HG02798 (cell line): ENCODE results near the gene SLC6A8.
"Not testable (repeated sequence)": the region's sequence is repeated elsewhere in the genome, so short reads cannot be mapped to it uniquely, and the experiment has no call there.

Experiments used
- ATAC-seq: cut with Tn5 transposase; IDR thresholded peaks from one replicate; pipeline ENCODE4 v1.9.1; 2021; ENCODE audit warnings: mild to moderate bottlenecking; ENCODE audit not compliant: unreplicated experiment, poor library complexity

The SLC6A8 gene

DNA sequence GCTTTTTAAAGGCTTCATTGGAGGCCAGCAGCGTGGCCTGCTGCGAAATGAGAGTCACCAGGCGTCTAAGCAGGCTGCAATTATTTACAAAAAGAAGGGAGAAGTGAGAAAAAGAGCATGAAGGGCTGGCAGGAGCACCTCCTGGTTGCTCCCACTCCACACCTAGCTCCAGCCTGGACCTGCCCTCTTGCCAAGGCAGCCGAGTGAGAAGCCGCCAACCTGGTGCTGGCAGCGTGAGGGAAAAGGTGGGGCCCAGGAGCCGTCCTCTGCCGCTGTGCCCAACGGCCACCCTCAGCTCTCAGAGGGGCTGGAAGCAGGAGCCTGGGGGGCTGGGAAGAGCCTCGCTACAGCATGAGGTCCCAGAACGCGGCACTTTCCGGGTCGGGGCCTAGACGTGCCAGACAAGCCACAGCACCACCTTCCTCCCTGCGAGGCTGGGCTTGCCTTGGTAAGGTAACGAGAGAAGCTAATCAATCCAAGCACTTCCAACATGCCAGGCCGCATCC lies 16.3 kb downstream of the SLC6A8 start:
- ATAC-seq = no peak

GRCh38 chrX:153704631-153705402 lies 17.1 kb downstream of the SLC6A8 start:
- not testable (repeated sequence) for ATAC-seq

GRCh38 chrX:153705403-153706060 lies 17.8 kb downstream of the SLC6A8 start:
- not testable (repeated sequence) for ATAC-seq

DNA sequence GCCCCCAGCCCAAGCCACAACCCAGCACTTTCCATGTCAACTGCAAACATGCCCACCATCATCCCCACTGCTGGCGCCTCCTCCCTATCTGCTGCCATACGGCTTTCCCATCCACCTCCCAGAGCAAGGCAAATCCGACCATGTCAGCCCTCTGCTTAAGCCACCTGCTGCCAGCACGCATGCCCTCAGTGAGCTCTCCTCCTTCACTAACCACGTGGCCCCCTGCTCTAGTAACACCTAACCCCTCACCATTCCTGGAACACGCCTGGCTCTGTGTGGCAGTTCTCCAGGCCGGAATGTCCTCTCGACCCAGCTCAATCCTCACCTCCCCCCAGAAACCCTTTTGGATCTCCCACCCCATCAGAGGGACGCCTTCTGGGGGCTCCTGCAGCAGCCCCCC lies 19.1 kb downstream of the SLC6A8 start:
- no peak for ATAC-seq

- ATAC-seq = no peak
Observed at GRCh38 chrX:153707406-153707805, 19.7 kb downstream of the SLC6A8 start.

DNA sequence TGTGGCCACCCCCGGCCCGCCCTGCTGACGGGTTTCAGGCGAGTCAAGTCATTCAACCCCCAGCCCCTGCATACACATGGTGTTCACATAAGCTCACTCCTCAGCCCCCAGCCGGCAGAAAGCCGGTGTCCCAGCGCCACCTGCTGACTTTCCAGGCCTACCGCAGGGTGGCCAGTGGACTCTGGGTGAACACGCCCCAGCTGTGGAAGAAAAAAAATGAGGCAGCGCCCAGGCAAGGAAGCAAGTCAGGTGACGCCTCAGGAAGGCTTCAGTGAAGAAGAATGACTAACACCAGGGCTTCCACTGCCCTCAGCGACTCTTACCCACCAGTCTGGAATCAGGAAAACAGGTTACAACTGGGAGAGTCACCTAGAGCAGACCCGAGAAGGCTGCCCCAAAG lies 20.7 kb downstream of the SLC6A8 start:
- ATAC-seq = no peak

- ATAC-seq = no peak
Observed at GRCh38 chrX:153709726-153710674, 22.3 kb downstream of the SLC6A8 start.

DNA sequence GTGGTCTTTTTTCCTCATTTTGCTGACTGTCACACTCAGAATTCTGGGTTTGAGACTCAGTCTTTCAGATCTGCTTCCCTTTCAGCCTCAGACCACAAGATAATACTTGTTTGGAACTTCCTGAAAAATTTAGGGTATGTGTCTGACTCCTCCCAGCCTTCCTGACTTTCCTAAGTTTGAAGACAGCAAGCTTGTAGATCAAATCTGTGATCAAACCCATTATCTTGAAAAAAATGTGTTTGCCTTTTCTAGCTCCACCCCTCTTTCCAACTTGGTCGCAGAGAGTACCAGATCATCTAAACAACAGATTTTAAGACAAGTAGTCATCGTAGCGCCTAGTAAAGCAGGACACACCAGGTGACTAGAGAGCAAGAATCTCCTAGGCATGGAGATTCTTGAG lies 26.5 kb downstream of the SLC6A8 start:
- ATAC-seq = no peak

DNA sequence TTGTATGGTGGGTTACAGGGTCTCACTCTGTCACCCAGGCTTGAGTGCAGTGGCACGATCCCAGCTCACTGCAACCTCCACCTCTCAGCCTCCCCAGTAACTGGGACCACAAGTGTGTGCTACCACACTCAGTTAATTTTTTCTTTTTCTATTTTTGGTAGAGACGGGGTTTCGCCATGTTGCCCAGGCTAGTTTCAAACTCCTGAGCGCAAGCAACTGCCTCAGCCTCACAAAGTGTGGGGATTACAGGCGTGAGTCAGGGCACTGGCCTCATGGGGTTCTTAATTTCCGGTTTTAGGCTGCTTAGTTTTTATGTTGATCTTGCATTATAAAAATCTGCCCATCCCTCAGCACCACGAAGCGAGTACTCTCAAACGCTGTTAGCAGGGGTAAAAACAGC lies 29.7 kb downstream of the SLC6A8 start:
- ATAC-seq = no peak

DNA sequence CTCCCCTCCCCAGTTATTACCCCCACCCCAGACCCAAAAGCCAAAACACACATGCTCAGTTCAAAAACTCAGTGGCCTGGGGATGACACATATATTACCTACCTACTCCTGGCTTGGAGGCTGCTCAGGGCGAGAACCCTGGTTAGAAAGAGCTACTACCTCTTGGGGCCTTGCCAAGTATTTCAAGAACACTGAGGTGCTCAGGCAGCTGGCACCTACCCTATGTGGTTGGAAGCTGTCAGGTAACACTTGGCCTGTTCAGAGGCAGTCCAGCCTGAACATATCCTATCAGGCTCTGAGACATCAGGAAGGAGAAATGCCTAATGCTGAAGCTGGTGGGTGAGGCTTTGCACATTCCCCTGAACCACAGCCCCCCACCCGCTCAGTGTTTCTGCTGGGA lies 31.5 kb downstream of the SLC6A8 start:
- no peak for ATAC-seq

- no peak for ATAC-seq
Observed at GRCh38 chrX:153719701-153720100, 32.0 kb downstream of the SLC6A8 start.

DNA sequence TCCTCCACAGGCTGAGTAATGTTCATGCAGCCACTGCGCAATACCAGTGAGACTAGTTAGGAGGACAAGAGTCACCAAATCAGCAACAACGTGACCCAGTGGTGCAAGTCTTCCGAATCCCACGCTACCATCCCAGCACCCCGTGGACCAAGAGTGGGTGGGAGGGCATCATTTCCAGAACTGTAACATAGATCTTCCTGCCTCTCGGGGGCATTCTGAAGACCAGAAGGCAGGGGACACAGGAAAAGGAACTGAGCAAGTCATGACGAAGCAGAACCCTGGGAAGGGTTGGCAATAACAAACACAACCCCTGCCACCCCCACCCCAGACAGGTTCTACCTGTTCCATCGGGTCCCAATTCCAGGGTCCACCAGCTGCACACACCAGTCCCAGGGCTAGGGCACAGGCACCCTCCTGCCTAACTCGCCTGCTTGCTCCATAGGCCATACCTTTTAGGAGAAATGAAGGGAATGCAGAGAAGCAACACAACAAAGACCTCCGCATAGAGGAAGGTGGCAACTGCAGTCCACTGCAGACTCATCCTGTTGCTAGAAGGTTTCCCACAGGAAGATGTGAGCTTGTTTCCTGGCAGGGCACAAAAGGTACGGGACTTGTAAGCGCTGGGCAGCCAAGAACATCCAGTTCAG lies 35.1 kb downstream of the SLC6A8 start:
- ATAC-seq = no peak

GRCh38 chrX:153723351-153724251 lies 35.9 kb downstream of the SLC6A8 start:
- ATAC-seq = peak; percentile 34

DNA sequence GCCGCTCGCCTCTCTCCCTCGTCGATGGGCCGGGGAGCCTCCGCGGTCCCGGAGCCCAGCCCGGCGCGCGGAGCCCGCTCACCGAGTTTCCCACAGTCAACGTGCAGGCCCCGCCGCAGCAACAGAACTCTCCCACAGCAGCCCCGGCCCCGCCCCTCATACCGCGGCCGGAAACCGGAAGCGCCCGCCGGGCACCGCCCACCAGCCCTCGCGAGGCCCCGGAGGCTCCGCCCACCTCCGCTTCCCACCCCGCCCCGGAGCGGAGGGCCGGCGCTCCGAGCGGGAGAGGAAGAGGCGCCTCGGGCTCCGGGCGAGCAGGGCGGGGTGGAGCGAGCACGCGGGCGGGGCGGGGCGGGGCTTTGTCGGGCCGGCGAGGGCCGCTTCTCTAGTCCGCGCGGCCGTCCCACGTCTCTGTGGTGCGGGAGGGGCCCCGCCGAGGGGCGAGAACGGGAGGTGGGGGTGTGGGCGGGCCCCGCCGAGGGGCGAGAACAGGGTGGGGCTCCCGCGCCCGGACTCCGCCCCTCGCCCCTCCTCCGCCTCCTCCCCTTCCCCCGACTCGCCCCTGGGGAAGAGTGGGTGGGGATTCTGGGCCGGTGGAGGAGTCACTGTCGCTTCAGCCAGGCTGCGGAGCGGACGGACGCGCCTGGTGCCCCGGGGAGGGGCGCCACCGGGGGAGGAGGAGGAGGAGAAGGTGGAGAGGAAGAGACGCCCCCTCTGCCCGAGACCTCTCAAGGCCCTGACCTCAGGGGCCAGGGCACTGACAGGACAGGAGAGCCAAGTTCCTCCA lies 36.7 kb downstream of the SLC6A8 start, which contains the start of the genes ABCD1 and BCAP31:
TSS of gene ABCD1 (plus strand) at position 605 of the 787 bp plus-strand sequence. CDS start 411 bp downstream, outside the sequence.
TSS of gene BCAP31 (minus strand) at position 136 of the 787 bp plus-strand sequence. CDS start 1,143 bp downstream, outside the sequence.
- ATAC-seq = peak; percentile 74

GRCh38 chrX:153725039-153725831 lies 37.5 kb downstream of the SLC6A8 start:
- ATAC-seq = no peak

DNA sequence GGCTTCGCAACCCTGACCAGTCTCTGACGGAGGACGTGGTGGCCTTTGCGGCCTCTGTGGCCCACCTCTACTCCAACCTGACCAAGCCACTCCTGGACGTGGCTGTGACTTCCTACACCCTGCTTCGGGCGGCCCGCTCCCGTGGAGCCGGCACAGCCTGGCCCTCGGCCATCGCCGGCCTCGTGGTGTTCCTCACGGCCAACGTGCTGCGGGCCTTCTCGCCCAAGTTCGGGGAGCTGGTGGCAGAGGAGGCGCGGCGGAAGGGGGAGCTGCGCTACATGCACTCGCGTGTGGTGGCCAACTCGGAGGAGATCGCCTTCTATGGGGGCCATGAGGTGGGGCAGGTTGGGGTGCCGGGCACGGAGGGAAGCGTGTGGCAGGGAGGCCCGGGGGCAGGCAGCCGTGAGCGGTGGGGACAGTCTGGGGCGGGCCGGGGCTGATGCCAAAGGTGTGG lies 38.1 kb downstream of the SLC6A8 start:
- no peak for ATAC-seq
